HG03571 (cell line): ENCODE data around the gene STT3B.
"Not testable (repeated sequence)": the region's sequence is repeated elsewhere in the genome, so short reads cannot be mapped to it uniquely, and the experiment has no call there.

ENCODE experiments used
- ATAC-seq: cut with Tn5 transposase; IDR thresholded peaks from one replicate; pipeline ENCODE4 v1.9.1; 2021; ENCODE audit not compliant: unreplicated experiment

Gene STT3B

DNA sequence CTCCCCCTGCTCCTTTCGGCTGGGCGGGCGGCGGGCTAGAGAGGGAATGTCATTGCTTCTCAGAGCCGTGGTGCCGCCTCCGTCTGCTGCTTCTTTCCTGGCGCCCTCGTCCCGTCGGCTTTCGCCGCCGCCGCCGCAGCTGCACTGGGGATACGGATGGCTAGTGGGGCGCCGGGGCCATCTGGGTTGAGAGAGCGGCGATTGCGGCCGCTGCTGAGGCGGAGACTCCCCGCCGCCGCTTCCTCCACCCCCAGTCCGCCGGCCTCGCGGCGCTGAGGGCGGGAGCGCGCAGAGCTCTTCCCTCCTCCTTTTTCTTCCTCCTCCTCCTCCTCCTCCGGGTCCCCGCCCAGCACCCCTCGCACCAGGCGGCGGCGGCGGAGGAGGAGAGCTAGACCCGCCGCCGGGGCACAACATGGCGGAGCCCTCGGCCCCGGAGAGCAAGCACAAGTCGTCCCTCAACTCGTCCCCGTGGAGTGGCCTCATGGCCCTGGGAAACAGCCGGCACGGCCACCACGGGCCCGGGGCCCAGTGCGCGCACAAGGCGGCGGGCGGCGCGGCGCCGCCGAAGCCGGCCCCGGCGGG, at the start of gene STT3B:
Gene STT3B (plus strand): TSS at position 339 of the 582 bp plus-strand sequence. CDS start 74 bp downstream, at position 413.
- ATAC-seq, result peak; percentile 48

DNA sequence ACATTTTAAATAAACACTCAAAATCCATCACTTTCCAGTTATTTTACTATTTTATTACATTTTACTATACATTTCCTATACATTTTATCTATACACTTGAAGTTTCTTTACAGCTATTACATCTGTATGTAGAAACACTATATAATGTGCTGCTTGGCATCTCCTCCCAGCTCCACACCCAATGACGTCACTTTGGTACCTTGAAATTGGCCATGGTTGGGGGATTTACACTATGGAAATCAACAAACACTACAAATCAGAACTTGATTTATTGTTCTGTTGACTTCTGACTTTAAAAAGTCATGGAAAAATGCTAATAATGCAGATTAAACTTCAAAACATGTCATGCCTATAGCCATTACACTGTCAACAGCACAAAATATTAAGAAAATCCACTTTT, 48.9 kb upstream of the STT3B start:
- ATAC-seq, result no peak

DNA sequence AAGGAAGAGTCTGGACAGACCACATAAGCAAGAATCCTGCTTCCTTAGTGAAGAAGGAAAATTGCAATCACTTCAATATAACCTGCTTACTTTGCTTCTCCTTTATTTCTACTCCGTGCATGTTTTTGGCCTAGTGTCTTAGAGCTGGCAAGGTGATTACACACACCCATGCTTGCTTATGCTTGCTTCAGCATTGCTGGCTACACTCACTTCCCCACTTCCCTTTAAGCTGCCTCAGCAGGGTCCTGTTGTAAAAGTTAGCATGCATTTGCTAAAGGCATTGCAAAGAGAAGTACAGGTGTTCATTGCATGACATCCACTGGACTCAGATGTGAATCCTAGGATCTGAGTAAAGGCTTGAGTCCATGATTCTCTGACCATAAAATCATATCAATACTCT, 47.5 kb upstream of the STT3B start:
- ATAC-seq, result no peak

GRCh38 chr3:31486865-31487533, 45.7 kb upstream of the STT3B start:
- ATAC-seq, result no peak

- ATAC-seq, result no peak
Observed at GRCh38 chr3:31488475-31489017, 44.2 kb upstream of the STT3B start.

GRCh38 chr3:31490502-31490901, 42.2 kb upstream of the STT3B start:
- ATAC-seq, result no peak

DNA sequence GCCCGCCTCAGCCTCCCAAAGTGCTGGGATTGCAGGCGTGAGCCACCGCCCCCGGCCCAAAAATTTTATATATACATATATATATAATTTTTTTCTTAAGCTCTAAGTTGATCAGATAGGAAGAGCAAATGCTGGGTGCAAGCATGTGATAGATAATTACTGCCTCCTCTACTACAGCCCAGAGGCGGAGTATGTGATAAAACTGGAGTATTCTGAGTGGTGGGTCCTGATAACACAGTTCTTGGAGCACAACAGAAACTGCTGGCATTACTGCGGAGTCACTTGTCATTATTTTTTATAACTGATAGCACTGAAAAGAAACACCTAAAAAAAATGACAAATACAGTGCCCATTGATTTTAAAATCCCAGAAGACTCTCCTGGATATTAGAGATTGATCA, 41.1 kb upstream of the STT3B start:
- no peak for ATAC-seq

DNA sequence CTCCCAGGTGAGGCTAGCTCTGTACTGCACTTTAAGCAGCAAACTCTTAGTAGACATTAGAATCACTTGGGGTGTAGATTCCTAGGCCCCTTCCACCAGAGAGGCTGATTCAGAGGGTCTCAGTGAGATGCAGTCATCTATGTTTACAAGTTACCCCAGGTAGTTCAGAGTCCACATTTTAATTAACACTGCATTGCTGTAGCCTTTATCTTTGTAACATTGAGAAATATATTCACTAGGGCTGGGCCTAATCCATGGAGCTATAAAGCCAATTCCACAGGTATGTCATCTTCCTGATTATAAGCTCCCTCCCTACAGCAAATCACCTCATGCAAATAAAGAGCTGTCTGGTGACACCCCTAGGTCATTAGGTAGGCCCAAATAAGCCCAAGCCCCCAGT, 39.6 kb upstream of the STT3B start:
- ATAC-seq, result no peak

GRCh38 chr3:31495971-31496665, 36.6 kb upstream of the STT3B start:
- no peak for ATAC-seq

GRCh38 chr3:31498791-31499190, 33.9 kb upstream of the STT3B start:
- no peak for ATAC-seq

GRCh38 chr3:31499281-31499680, 33.4 kb upstream of the STT3B start:
- ATAC-seq, result no peak

DNA sequence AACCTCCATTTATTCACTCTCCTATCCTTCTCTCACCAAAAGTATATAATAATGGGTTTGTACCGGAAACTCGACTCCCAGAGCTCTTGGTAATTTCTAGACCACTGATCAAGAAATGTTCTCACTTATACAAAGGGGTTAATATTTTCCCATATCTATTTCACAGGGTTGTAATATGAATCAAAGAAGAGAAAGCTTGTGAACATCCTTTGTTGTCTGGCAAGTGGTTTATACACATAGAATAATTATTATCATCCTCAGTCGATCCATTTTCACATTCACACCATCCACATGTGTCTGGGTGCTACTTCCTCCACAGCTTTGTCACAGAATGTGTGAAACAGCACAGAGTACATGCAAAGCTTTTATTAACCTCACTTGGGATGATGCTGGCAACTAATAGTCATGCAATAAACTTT, 29.9 kb upstream of the STT3B start:
- ATAC-seq, result no peak

DNA sequence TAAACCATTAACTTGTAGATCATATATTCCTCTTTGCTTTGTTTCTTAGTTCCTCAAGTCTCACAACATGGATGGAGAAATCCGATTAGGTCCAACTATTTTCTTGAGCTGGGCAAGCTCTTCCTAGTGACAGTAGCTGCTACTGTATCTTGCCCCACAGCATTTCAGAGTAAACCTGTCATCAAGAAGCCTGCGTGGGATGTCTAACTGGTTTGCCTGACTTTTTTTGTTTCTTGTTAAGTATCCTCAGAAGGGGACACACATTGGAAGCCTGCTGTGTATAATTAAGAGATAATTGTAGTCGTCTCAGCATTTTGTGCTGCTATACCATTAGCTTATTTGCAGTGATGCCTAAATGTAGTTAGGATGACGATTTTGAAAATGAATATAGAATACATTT, 29.3 kb upstream of the STT3B start:
- no peak for ATAC-seq

DNA sequence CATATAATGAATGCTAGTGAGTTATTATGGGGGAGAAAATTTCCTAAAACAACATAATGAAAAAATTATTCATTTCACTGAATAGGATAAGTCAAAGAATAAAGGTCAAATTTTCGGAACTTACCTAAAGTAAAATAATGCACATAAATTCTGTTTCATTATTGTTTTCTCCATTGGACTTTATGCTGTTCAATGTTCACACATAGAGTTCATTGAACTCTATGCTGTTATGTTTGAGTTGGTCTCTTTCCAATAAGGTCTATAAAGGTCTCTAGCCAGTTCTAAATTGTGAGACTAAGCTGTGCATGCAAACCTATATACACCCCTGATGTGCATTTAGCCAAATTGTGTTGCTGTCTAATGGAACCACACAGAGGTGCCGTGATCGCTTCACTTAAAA, 28.5 kb upstream of the STT3B start:
- ATAC-seq, result no peak

DNA sequence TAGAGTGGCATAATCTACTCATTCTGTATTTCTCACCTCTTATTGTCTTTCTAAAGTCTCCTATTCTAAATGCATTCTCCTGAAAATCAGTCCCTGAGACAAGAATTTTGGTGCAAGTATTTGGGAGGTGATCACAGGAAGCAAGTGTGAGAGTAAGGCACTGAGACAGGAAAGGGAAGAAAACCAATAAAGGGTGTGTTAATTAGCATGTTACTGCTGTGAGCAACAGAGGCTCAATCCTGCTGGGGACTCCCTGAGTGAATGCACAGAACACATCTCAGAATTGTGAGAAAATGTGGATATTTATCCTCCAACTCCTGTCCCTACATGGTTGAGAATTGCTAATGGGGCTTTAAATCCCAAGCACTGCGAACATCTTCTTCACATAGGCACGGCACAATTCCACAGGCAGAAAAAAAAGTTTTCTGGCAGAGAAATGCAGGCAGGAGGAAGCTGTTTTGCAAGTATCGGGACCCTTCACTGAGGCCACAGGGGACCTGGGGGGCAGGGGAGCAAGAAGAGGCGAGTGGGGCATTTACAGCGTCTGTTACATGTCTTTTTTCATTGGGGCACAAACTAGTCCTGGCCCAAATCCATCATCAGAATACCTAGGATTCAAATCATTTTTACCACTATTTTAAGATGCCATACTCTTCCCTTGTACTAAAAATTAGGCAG, 27.2 kb upstream of the STT3B start:
- ATAC-seq, result no peak

- ATAC-seq, result not testable (repeated sequence)
Observed at GRCh38 chr3:31506515-31506914, 26.2 kb upstream of the STT3B start.

DNA sequence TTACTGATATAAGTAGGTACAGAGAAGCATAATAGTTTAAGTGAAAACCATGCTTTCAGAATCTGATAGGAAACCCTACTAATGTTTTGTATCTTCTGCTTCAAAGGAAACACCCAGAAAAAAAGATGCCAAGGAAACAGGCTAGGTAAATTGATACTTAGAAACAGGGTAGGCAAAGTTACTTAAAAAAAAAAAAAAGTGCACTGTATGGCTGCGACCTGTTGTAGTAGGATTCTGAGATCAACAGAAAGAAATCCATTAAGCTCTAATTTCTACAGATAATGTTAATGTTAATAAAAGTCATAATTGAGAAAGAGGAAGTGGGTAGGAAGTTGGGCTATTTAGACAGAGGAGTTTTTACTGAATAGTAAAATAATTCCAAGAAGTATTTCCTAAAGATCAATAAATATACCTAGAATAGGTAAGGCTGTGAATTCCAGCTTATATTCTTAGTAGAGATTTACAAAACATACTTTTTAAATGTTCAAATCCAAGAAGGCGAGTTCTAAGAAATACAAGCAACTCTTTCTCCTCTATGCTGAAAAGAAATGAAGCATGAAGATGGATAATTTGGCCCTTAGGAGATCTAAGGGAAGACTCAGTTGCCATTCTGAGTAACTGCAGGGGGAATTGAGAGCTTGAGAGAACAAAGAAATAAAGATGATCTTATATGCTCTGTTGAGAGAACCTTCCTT, 24.1 kb upstream of the STT3B start:
- no peak for ATAC-seq

GRCh38 chr3:31509147-31509728, 23.5 kb upstream of the STT3B start:
- ATAC-seq, result no peak

- no peak for ATAC-seq
Observed at GRCh38 chr3:31514570-31514969, 18.2 kb upstream of the STT3B start.

- no peak for ATAC-seq
Observed at GRCh38 chr3:31515486-31516284, 17.0 kb upstream of the STT3B start.
